Stimulated activated CD8-positive, alpha-beta memory T cell treated with anti-CD3 and anti-CD28 coated beads, Interleukin-2, amount 100 ng/mL, for 48 hours (primary cell): ENCODE data around the gene ISYNA1.
"Not testable (repeated sequence)": the region's sequence is repeated elsewhere in the genome, so short reads cannot be mapped to it uniquely, and the experiment has no call there.

Experiments used
- DNase-seq, 2 donors: peaks; one replicate each; pipeline ENCODE4 v3.0.0-alpha.2; 2020; ENCODE audit warnings: low read depth in 2 of 2

The ISYNA1 gene

DNA sequence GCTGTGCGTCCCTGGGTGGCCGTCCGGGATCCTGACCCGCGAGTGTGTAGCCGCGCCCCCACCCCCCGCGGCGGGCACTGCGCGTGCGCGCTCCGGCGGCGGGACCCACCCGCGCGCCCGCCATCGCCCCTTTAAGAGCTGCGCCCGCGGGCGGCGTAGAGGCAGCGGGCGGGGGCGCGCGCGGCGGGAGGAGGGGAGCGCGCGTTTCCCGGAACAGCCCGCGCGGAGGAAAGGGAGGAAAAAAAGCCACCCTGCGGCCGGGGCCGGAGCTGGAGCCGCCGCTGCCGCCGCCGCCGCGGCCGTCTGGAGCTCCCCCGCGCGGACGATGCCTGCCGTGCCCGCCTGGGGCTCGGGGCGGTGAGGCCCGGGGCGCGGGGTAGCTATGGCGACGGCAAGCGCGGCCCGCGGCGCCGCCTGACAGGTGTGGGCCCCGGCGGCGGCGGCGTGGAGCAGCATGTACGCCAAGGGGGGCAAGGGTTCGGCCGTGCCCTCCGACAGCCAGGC lies 18.7 kb downstream of the ISYNA1 start, which contains the start of gene SSBP4:
Gene SSBP4 (plus strand): TSS at position 204 of the 504 bp plus-strand sequence. CDS start 251 bp downstream, at position 455.
- peak; percentile 58 to 65 for DNase-seq

DNA sequence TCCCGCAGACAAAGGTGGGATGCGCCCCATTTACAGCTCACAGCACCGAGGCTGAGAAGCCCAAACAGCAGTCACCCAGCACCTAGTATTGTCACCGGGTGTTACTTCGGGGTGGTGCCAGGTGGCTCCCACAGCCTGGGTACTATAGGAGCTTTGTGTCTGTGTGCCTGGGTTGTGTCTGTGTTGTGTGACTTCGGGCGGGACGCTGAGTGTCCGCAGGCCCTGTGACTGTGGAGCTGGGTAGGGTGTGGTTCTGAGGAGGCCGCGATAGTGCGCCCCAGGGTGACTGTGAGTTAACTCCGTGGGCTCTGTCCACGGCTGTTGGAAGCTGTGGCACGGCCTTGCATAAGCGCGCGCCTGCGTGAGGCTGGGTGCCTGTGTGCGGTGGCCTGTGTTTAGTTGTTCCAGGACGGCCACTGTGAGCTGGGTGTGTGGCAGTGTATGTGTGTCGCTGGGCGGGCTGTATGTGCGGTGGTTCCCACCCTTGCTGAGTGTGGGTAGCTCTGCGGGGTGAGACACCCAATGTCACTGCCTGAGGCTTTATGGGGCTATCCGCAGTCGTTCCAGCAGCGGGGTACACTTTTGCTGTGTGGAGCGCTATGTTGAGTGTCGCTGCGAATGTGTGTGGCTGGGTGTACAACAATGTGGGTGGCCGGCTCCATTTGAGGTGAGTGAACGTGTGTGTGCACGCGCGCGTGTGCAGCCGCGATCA lies 19.3 kb downstream of the ISYNA1 start:
- DNase-seq = no peak

- no peak for DNase-seq
Observed at GRCh38 chr19:18418029-18418482, 19.9 kb downstream of the ISYNA1 start.

- peak in 1 of 2 donors; percentile 41 for DNase-seq
Observed at GRCh38 chr19:18417250-18418028, 20.5 kb downstream of the ISYNA1 start.

DNA sequence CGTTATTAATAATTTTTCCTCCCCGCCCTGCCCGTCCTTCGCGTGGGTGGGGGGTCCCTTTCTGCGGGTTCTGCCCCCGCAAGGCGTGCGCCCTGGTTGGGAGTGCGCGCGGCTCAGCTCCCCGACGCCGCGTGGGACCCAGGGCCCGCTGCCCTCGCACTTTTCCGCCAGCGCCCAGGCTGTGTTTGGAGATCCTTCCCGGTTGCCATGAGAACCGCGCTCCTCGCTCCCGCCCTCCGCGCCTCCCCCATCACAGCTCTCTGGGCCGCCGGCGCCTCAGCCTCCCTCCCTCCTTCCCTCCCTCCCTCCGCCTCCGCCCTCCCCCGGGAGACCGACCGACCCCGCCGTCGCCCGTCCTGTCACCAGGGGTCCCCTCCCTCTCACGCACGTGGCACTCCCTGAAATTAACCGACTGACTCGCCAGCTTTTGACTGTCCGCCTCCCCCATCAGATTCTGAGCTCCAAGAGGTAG lies 21.1 kb downstream of the ISYNA1 start:
- peak in 1 of 2 donors; percentile 54 for DNase-seq

- DNase-seq = no peak
Observed at GRCh38 chr19:18415178-18415867, 22.6 kb downstream of the ISYNA1 start.

- no peak for DNase-seq
Observed at GRCh38 chr19:18414504-18415177, 23.3 kb downstream of the ISYNA1 start.

GRCh38 chr19:18412610-18413239 lies 25.2 kb downstream of the ISYNA1 start:
- no peak for DNase-seq

GRCh38 chr19:18408053-18408476 lies 29.9 kb downstream of the ISYNA1 start:
- DNase-seq = no peak

GRCh38 chr19:18406749-18407148 lies 31.2 kb downstream of the ISYNA1 start:
- no peak for DNase-seq

DNA sequence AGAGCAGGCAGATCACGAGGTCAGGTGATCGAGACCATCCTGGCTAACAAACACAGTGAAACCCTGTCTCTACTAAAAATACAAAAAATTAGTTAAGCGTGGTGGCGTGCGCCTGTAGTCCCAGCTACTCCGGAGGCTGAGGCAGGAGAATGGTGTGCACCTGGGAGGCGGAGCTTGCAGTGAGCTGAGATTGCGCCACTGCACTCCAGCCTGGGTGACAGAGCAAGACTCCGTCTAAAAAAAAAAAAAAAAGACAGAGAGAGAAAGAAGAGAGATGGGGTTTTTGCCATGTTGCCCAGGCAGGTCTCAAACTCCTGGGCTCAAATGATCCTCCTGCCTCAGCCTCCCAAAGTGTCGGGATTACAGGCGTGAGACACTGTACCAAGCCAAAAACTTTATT lies 32.2 kb downstream of the ISYNA1 start:
- DNase-seq = not testable (repeated sequence)

DNA sequence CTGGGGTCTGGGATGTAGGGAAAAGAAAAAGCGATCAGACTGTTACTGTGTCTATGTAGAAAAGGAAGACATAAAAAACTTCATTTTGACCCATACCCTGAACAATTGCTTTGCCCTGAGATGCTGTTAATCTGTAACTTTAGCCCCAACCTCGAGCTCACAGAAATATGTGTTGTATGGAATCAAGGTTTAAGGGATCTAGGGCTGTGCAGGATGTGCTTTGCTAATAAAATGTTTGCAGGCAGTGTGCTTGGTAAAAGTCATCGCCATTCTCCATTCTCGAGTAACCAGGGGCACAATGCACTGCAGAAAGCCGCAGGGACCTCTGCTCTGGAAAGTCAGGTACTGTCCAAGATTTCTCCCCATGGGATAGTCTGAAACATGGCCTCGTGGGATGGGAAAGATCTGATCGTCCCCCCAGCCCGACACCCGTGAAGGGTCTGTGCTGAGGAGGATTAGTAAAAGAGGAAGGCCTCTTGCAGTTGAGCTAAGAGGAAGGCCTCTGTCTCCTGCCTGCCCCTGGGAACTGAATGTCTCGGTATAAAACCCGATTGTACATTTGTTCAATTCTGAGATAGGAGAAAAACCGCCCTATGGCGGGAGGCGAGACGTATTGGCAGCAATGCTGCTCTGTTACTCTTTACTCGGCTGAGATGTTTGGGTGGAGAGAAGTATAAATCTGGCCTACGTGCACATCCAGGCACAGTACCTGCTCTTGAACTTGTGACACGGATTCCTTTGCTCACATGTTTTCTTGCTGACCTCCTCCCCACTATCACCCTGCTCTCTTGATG lies 35.3 kb downstream of the ISYNA1 start:
- not testable (repeated sequence) for DNase-seq

- DNase-seq = no peak
Observed at GRCh38 chr19:18401580-18402112, 36.3 kb downstream of the ISYNA1 start.

GRCh38 chr19:18399008-18399407 lies 38.9 kb downstream of the ISYNA1 start:
- DNase-seq = no peak

- no peak for DNase-seq
Observed at GRCh38 chr19:18397242-18398202, 40.4 kb downstream of the ISYNA1 start, which contains the start of gene LRRC25. Gene LRRC25, minus strand, starts transcription at chr19:18397622. Its CDS starts 659 bp downstream, at chr19:18396963.

DNA sequence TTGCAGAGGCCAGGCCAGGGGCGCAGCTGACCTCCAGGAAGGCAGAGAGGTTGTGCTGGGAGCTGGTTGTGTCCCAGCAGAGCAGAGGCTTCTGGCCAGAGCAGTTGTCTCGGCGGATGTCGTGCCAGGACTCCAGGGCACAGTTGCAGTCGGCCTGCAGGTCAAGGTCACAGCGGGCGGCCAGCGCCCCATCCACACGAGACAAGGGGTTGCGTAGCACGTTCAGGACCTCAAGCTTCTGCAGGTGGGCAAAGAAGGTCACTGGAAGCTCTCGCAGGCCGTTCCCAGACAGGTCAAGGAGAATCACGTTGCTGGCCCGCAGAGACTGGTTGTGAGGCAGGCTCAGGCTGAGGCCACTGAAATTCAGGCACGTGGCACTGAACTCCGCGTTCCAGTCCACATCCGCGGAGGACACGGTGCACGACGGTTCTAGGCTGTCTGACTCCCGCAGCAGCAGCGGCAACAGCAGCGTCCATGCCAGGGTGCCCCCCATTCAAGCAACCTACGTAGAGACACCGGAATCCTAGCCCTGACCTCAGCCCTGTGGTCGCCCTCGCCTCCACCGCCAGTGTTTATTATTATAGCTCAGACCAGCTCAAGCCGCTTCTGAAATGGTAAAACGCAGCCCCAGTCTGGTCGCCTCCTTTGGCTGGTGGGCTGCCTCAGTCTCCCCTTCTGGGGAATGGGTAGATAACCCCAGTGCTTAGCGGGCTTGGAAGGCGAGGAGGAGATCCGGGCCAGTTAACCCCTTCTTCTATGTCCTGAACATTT lies 41.3 kb downstream of the ISYNA1 start:
- no peak for DNase-seq

GRCh38 chr19:18393836-18394235 lies 44.1 kb downstream of the ISYNA1 start:
- DNase-seq = no peak

DNA sequence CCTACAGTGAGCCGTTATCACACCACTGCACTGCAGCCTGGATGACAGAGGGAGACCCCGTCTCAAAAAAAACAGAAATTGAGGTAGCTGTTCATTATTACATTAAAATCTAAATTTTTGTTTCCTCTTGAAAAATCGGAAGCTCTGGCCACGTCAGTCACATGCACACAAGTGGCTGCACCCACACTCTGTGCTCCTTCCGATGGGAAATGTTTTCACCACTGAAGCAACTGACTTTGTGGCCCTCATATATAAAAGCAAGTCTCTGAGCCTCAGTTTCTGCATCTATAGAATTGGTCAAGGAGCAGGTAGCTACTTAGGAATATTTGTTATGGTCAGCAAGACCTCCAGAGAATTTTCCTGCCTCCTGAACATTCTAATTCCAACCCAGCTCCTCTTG lies 45.0 kb downstream of the ISYNA1 start:
- DNase-seq = no peak
